Measurements from ENCODE around the gene POC5.

Gene POC5, protein sequence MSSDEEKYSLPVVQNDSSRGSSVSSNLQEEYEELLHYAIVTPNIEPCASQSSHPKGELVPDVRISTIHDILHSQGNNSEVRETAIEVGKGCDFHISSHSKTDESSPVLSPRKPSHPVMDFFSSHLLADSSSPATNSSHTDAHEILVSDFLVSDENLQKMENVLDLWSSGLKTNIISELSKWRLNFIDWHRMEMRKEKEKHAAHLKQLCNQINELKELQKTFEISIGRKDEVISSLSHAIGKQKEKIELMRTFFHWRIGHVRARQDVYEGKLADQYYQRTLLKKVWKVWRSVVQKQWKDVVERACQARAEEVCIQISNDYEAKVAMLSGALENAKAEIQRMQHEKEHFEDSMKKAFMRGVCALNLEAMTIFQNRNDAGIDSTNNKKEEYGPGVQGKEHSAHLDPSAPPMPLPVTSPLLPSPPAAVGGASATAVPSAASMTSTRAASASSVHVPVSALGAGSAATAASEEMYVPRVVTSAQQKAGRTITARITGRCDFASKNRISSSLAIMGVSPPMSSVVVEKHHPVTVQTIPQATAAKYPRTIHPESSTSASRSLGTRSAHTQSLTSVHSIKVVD

DNA sequence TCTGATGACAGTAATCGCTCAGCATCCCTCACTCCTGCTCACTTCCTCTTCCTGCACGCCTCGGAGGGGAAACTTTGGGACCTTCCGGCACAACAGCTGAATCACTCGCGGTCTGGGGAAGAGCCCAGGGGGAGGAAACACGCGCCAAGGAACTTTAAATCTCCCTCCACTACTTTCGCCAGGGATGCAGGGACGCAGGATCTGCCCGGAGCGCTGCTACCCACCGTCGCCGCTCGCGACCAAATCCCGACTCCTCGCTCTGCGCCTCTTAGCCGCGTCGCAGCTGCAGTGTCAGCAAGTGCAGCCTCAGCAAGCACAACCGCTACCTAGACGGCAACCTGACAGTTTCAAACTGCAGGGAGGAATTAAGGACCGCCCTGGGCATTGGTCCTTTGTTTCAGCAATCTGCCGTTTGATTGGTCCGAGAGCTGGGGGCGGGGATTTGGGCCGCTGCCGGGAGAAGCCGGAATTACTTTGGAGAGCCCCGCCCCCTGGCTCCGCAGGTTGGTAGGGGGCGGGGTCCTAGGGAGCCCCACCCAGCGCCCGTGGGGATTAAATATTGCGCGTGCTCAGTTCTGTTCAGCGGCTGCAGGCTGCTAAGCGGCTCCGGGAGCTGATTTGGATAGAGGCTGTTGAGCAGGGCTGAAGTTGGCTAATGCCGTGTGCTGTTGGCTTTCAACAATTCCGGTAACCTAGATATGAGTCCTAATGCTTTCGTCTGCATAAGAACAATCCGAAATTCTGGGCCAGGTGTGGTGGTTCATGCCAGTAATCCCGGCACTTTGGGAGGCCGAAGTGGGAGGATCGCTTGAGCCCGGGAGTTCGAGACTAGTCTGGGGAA, at the start of gene POC5:
Gene POC5, minus strand, starts transcription at position 356 of the 841 bp plus-strand sequence. CDS start 4,500 bp downstream, outside the sequence.
- Histone ChIP-seq H3K27me3 (ENCODE audit: low read length) (no peaks in the 10 kb centered on the region), H3K9me3 (ENCODE audit: insufficient read depth, low read length) (no peaks in the 10 kb centered on the region), H3K36me3 (ENCODE audit: low read length) (peaks cover 12% of the 10 kb centered on the region; the same call in 1 of the 2 replicates), H4K20me1 (ENCODE audit: low read depth, low read length) (0 out of 2 replicates have a peak, but pooled peaks cover under 1% of the 10 kb centered on the region), H2AFZ (ENCODE audit: low read depth, low read length, severe bottlenecking) (peak within 1 kb of the TSS; percentile 94), H3K27ac (ENCODE audit: low read depth, low read length) (peak within 1 kb of the TSS; percentile 85), H3K9me2 (replicated peaks; ENCODE audit: insufficient read depth, low read length) (no peaks in the 10 kb centered on the region), H3F3A (ENCODE audit: insufficient read depth) (peaks cover 4% of the 10 kb centered on the region; the same call in 1 of the 2 replicates), H3K4me2 (ENCODE audit: low read depth, low read length, poor library complexity, severe bottlenecking) (peak within 1 kb of the TSS; percentile 87), H3K9ac (ENCODE audit: low read length) (peak within 1 kb of the TSS; percentile 74), H3K4me3 (ENCODE audit: insufficient read depth, low read length, poor library complexity, severe bottlenecking) (peak within 1 kb of the TSS; percentile 78), H3K79me2 (ENCODE audit: insufficient read depth, low read length) (peaks cover 46% of the 10 kb centered on the region)
- TF ChIP-seq, protein P1, sequence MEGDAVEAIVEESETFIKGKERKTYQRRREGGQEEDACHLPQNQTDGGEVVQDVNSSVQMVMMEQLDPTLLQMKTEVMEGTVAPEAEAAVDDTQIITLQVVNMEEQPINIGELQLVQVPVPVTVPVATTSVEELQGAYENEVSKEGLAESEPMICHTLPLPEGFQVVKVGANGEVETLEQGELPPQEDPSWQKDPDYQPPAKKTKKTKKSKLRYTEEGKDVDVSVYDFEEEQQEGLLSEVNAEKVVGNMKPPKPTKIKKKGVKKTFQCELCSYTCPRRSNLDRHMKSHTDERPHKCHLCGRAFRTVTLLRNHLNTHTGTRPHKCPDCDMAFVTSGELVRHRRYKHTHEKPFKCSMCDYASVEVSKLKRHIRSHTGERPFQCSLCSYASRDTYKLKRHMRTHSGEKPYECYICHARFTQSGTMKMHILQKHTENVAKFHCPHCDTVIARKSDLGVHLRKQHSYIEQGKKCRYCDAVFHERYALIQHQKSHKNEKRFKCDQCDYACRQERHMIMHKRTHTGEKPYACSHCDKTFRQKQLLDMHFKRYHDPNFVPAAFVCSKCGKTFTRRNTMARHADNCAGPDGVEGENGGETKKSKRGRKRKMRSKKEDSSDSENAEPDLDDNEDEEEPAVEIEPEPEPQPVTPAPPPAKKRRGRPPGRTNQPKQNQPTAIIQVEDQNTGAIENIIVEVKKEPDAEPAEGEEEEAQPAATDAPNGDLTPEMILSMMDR (IDR thresholded peaks at IDR 0.05; ENCODE audit: insufficient read depth, low read length, poor library complexity, severe bottlenecking) = no peak
- TF ChIP-seq EZH2phosphoT487 (conservative IDR thresholded peaks at IDR 0.05; ENCODE audit: low read length) = no peak

DNA sequence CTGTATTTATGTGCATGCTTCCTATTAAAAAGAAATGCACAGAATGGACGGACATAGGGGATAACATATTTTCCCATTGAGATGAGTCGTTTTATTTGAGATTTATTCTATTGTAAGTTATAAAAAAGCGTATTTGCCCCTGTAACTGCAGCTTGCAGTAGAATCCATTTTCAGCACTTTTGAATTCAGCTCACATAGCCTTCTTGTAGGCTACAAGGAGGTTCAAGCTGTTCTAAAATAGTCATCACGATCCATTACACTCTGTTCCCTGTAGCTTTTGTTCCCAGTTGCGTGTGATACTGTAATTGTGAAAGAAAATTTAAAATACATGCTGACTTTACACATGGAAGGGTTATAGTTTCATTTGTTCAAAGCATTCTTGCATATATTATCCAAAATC, 40.9 kb upstream of the POC5 start:
- no peaks in the 10 kb centered on the region for H3K79me2 ChIP-seq (ENCODE audit: insufficient read depth, low read length)
- H3K9ac ChIP-seq (ENCODE audit: low read length) = no peak overlapping the region
- H3K9me3 ChIP-seq (ENCODE audit: insufficient read depth, low read length) = no peaks in the 10 kb centered on the region
- no peaks in the 10 kb centered on the region for H4K20me1 ChIP-seq (ENCODE audit: low read depth, low read length)
- TF ChIP-seq, protein P1 (IDR thresholded peaks at IDR 0.05; ENCODE audit: insufficient read depth, low read length, poor library complexity, severe bottlenecking) = no peak
- TF ChIP-seq EZH2phosphoT487 (conservative IDR thresholded peaks at IDR 0.05; ENCODE audit: low read length) = no peak
- H2AFZ ChIP-seq (ENCODE audit: low read depth, low read length, severe bottlenecking) = no peak overlapping the region
- no peak overlapping the region for H3K4me3 ChIP-seq (ENCODE audit: insufficient read depth, low read length, poor library complexity, severe bottlenecking)
- H3K9me2 ChIP-seq (replicated peaks; ENCODE audit: insufficient read depth, low read length) = no peaks in the 10 kb centered on the region
- no peaks in the 10 kb centered on the region for H3K36me3 ChIP-seq (ENCODE audit: low read length)
- H3K27me3 ChIP-seq (ENCODE audit: low read length) = no peaks in the 10 kb centered on the region
- H3K27ac ChIP-seq (ENCODE audit: low read depth, low read length) = no peak overlapping the region
- no peak overlapping the region for H3K4me2 ChIP-seq (ENCODE audit: low read depth, low read length, poor library complexity, severe bottlenecking)
- no peaks in the 10 kb centered on the region for H3F3A ChIP-seq (ENCODE audit: insufficient read depth)

DNA sequence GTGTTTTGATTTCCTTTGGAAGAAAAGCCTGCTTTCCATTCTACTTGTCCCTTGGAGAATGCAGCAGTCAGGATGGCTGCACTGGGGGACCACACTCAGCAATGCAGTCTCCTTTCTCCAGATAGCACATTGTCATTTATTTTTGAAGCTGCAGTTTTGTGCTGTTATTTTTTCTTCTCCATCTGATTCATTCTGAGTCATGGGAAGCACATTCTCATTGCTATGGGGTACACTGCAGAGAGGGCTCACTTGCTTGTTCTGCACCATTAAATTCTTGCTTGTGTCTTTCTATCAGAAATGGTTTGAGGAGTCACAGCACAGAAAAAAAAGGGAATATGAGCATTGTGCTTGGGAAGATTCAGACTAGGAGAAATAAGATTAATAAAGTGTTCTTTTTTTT, 39.7 kb upstream of the POC5 start:
- TF ChIP-seq EZH2phosphoT487 (conservative IDR thresholded peaks at IDR 0.05; ENCODE audit: low read length) = no peak
- TF ChIP-seq, protein P1 (IDR thresholded peaks at IDR 0.05; ENCODE audit: insufficient read depth, low read length, poor library complexity, severe bottlenecking) = no peak
- H3K4me3 ChIP-seq (ENCODE audit: insufficient read depth, low read length, poor library complexity, severe bottlenecking) = no peak overlapping the region

More for the DNA sequence above, 39.7 kb upstream of the POC5 start:
- Histone ChIP-seq H3K9me2 (replicated peaks; ENCODE audit: insufficient read depth, low read length) (no peaks in the 10 kb centered on the region), H3K9me3 (ENCODE audit: insufficient read depth, low read length) (no peaks in the 10 kb centered on the region), H2AFZ (ENCODE audit: low read depth, low read length, severe bottlenecking) (no peak overlapping the region), H3K79me2 (ENCODE audit: insufficient read depth, low read length) (no peaks in the 10 kb centered on the region), H3K27me3 (ENCODE audit: low read length) (no peaks in the 10 kb centered on the region), H3K4me2 (ENCODE audit: low read depth, low read length, poor library complexity, severe bottlenecking) (no peak overlapping the region), H3F3A (ENCODE audit: insufficient read depth) (no peaks in the 10 kb centered on the region), H3K9ac (ENCODE audit: low read length) (no peak overlapping the region), H4K20me1 (ENCODE audit: low read depth, low read length) (no peaks in the 10 kb centered on the region), H3K27ac (ENCODE audit: low read depth, low read length) (no peak overlapping the region), H3K36me3 (ENCODE audit: low read length) (no peaks in the 10 kb centered on the region)

Measured in SU-DHL-6 (cell line).